ENCODE results near the gene ISYNA1. TPM values are rescaled to one million over a fixed set of nuclear protein-coding genes. Genes with fewer than 3 reads are reported as not detected.

ISYNA1 gene
- polyA plus RNA-seq, 3 donors, result 3.7 TPM; not detected in 2

DNA sequence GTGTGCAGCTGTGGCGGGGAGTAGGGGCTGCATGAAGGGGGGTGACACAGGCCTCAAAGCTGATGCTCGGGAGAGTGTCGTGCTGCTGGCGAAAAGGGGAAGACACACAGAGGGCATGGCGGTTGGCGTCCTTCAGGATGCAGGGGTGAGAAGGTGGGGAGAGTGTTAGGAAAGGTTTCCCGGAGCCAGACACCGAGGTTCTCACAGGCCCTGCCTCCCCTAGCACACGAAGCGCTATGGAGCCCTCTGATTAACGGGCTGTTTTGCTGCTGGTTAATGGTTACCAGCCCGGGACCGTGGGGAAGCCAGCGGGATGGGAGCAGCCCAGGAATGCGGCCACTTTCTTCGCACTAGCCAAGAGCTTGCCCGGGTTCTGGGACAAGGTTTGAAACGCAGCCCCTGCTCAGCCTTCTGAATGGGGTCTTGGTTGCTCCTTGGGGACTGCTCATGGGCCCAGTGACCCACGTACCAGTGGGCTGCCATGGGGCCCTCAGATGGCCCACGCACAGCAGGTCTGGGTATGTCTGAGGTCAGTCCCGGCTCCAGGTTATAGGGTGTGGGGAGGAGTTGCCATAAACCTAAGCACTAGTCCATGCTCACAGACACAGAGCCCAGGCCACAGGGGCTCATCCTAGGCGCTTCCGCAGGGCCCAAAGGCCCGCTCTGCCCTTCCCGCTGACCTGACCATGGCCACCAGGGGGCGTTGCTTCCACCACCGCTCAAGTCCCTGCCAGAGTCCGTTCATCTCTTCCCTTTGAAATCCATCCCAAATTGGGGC, 31.3 kb upstream of the ISYNA1 start:
- no peak overlapping the region for H3K9ac ChIP-seq (ENCODE audit: insufficient read depth, low read length, poor library complexity, severe bottlenecking)
- peak; percentile 55 to 72 (median 62) for DNase-seq
- no peak overlapping the region for H3K4me3 ChIP-seq (replicated peaks in 1 of 3; ENCODE audit: low read depth in 2 of 3, low read length in 3 of 3)
- intact Hi-C loops (cut with micrococcal nuclease), result no loop called here
- H2AFZ ChIP-seq (ENCODE audit: insufficient read depth, low read depth, low read length, poor library complexity, severe bottlenecking), result no peak overlapping the region
- H4K20me1 ChIP-seq (ENCODE audit: insufficient read depth, low read length), result peaks cover 99% of the 10 kb centered on the region
- peak overlapping the region in 1 of 2 donors; percentile 51 for H3K27ac ChIP-seq (ENCODE audit: low read depth in 1 of 2, low read length in 2 of 2)
- H3K9me3 Mint-ChIP-seq, result peaks cover 0 to 2% (median 0%) of the 10 kb centered on the region in 7 donors
- TF ChIP-seq, protein P1, sequence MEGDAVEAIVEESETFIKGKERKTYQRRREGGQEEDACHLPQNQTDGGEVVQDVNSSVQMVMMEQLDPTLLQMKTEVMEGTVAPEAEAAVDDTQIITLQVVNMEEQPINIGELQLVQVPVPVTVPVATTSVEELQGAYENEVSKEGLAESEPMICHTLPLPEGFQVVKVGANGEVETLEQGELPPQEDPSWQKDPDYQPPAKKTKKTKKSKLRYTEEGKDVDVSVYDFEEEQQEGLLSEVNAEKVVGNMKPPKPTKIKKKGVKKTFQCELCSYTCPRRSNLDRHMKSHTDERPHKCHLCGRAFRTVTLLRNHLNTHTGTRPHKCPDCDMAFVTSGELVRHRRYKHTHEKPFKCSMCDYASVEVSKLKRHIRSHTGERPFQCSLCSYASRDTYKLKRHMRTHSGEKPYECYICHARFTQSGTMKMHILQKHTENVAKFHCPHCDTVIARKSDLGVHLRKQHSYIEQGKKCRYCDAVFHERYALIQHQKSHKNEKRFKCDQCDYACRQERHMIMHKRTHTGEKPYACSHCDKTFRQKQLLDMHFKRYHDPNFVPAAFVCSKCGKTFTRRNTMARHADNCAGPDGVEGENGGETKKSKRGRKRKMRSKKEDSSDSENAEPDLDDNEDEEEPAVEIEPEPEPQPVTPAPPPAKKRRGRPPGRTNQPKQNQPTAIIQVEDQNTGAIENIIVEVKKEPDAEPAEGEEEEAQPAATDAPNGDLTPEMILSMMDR (IDR thresholded peaks at IDR 0.05), result peak; percentile 78
- WGBS (ENCODE audit: insufficient coverage), result 76% methylated on average over 21 of the region's 28 CpGs
- H3K36me3 Mint-ChIP-seq, result peaks cover 53 to 75% of the 10 kb centered on the region in 2 donors
- peak overlapping the region in 6 of 7 donors; percentile 61 to 85 (median 66) for H3K27ac Mint-ChIP-seq
- H3K79me2 ChIP-seq (ENCODE audit: insufficient read depth, low read length), result peaks cover 91% of the 10 kb centered on the region
- peaks cover 0 to 29% of the 10 kb centered on the region in 2 donors for H3K4me1 ChIP-seq (ENCODE audit: control insufficient read depth in 1 of 2, insufficient read depth in 2 of 2, low read length in 2 of 2)
- H3K27me3 ChIP-seq (ENCODE audit: control insufficient read depth in 2 of 2, insufficient read depth in 2 of 2, low read length in 2 of 2), result no peaks in the 10 kb centered on the region
- H3K4me1 Mint-ChIP-seq, result peaks cover 39% of the 10 kb centered on the region
- no peaks in the 10 kb centered on the region for H3K27me3 Mint-ChIP-seq (ENCODE audit: low read depth in 3 of 3)
- no peak overlapping the region for H3K4me3 Mint-ChIP-seq
- no peak overlapping the region for H3K4me2 ChIP-seq (replicated peaks; ENCODE audit: extremely low read depth, low read length, poor library complexity, severe bottlenecking)
- H3K36me3 ChIP-seq (replicated peaks in 1 of 2; ENCODE audit: control insufficient read depth in 1 of 2, insufficient read depth in 2 of 2, low read length in 2 of 2), result peaks cover 36 to 76% of the 10 kb centered on the region in 2 donors
- H3K9me3 ChIP-seq (replicated peaks in 1 of 2; ENCODE audit: control insufficient read depth in 1 of 2, insufficient read depth in 1 of 2, low read length in 2 of 2), result no peaks in the 10 kb centered on the region

DNA sequence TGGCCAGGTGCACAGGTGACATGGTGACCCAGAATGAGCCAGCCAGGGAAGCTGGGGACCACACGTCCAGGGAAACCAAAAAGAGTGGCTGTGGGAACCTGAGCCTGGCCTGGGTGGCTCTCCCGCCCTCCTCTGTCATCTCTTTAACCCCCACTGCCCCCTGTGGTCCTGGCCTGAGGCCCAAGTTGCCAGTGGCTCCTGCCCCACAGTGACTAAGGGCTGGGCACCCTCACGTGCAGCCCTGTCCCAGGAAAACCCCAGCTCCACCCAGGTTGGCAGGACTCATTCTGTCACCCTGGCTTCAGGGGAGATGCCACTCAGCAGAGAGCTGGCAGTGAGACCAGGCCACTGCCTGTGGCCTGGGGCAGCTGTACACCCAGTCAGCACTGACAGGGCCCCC, 30.6 kb upstream of the ISYNA1 start:
- peak in 1 of 3 donors; percentile 67 for DNase-seq
- Histone ChIP-seq H3K27me3 (ENCODE audit: control insufficient read depth in 2 of 2, insufficient read depth in 2 of 2, low read length in 2 of 2) (no peaks in the 10 kb centered on the region), H3K27ac (ENCODE audit: low read depth in 1 of 2, low read length in 2 of 2) (no peak overlapping the region), H3K9ac (ENCODE audit: insufficient read depth, low read length, poor library complexity, severe bottlenecking) (no peak overlapping the region), H2AFZ (ENCODE audit: insufficient read depth, low read depth, low read length, poor library complexity, severe bottlenecking) (no peak overlapping the region), H3K79me2 (ENCODE audit: insufficient read depth, low read length) (peaks cover 84% of the 10 kb centered on the region), H3K4me2 (replicated peaks; ENCODE audit: extremely low read depth, low read length, poor library complexity, severe bottlenecking) (no peak overlapping the region), H3K4me1 (ENCODE audit: control insufficient read depth in 1 of 2, insufficient read depth in 2 of 2, low read length in 2 of 2) (peaks cover 0 to 29% of the 10 kb centered on the region in 2 donors), H4K20me1 (ENCODE audit: insufficient read depth, low read length) (peaks cover 99% of the 10 kb centered on the region), H3K36me3 (replicated peaks in 1 of 2; ENCODE audit: control insufficient read depth in 1 of 2, insufficient read depth in 2 of 2, low read length in 2 of 2) (peaks cover 37 to 76% of the 10 kb centered on the region in 2 donors), H3K9me3 (replicated peaks in 1 of 2; ENCODE audit: control insufficient read depth in 1 of 2, insufficient read depth in 1 of 2, low read length in 2 of 2) (no peaks in the 10 kb centered on the region), H3K4me3 (replicated peaks in 1 of 3; ENCODE audit: low read depth in 2 of 3, low read length in 3 of 3) (no peak overlapping the region)
- intact Hi-C loops (cut with micrococcal nuclease), result no loop called here
- peaks cover 38% of the 10 kb centered on the region for H3K4me1 Mint-ChIP-seq
- peak overlapping the region in 1 of 7 donors; percentile 77 for H3K27ac Mint-ChIP-seq
- 88% methylated on average over 3 of the region's 3 CpGs for WGBS (ENCODE audit: insufficient coverage)
- peaks cover 58 to 80% of the 10 kb centered on the region in 2 donors for H3K36me3 Mint-ChIP-seq
- H3K9me3 Mint-ChIP-seq, result peaks cover 0 to 2% (median 0%) of the 10 kb centered on the region in 7 donors
- no peak overlapping the region for H3K4me3 Mint-ChIP-seq
- TF ChIP-seq, protein P1 (IDR thresholded peaks at IDR 0.05), result no peak
- no peaks in the 10 kb centered on the region for H3K27me3 Mint-ChIP-seq (ENCODE audit: low read depth in 3 of 3)
